Measurements from ENCODE around the gene UVSSA.

GRCh38 chr4:1400831-1401408 is 53.9 kb downstream of the UVSSA start:
- TF ChIP-seq CTCF (IDR thresholded peaks at IDR 0.05) = no peak
- no peak for TF ChIP-seq POLR2A (IDR thresholded peaks at IDR 0.05)

Data from vagina (tissue), 2 donors.